B cell (primary cell): ENCODE measurements around the gene ADAMTS2. TPM values are rescaled to one million over a fixed set of nuclear protein-coding genes. Genes with fewer than 3 reads are reported as not detected.

Source experiments
- ATAC-seq: fragments of 200-7000 bp; cut with Tn5 transposase; one replicate; pipeline ENCODE4 v1.10.0; 2021; ENCODE audit warnings: low read depth, mild to moderate bottlenecking, moderate number of reproducible peaks, moderate library complexity
- CTCF ChIA-PET: fragments of 350-600 bp; sonication (Branson Sonifier 250); formaldehyde crosslinking; loops from one replicate; lab custom pipeline; 2021; ENCODE audit warnings: antibody characterized with exemption, inconsistent platforms; lab: Charles Lee
- POLR2A ChIA-PET: fragments of 350-600 bp; sonication (Branson Sonifier 250); formaldehyde crosslinking; loops from one replicate; lab custom pipeline; 2021; ENCODE audit warnings: antibody characterized with exemption; lab: Charles Lee
- DNase-seq: peaks from one replicate; pipeline ENCODE4 v3.0.0; 2013
- H2AFZ ChIP-seq: 2 replicates; pipeline ENCODE4 v1.6.1; 2012; ENCODE audit warnings: mild to moderate bottlenecking, low read depth, low read length; ENCODE audit not compliant: insufficient read depth, poor library complexity, severe bottlenecking
- H3K27ac ChIP-seq, 2 donors: 1 replicate in 1 of 2; 2 replicates in 1 of 2; pipeline ENCODE4 v1.5.1; 2012 to 2013; ENCODE audit warnings: low read length in 2 of 2, mild to moderate bottlenecking in 2 of 2, moderate library complexity in 1 of 2
- H3K27me3 ChIP-seq, 4 experiments: fragments of 200-600 bp in 1 of 4; sonication (generic) in 1 of 4; replicated peaks in 1 of 4; 1 replicate in 2 of 4; 2 replicates in 2 of 4; pipeline versions ENCODE4 v1.6.1 to v1.7.0; 2013 to 2016; ENCODE audit warnings: low read length in 3 of 4, mild to moderate bottlenecking in 2 of 4, mixed read lengths in 1 of 4, moderate library complexity in 1 of 4; ENCODE audit not compliant: insufficient read depth in 4 of 4, control insufficient read depth in 3 of 4; ENCODE audit errors: control extremely low read depth in 1 of 4
- H3K36me3 ChIP-seq, 2 experiments: replicated peaks in 1 of 2; 1 replicate in 1 of 2; 2 replicates in 1 of 2; pipeline versions ENCODE4 v1.6.1 to v1.7.1; 2013; ENCODE audit warnings: low read length in 1 of 2; ENCODE audit not compliant: insufficient read depth in 2 of 2, control insufficient read depth in 1 of 2; ENCODE audit errors: control extremely low read depth in 1 of 2, extremely low read depth in 1 of 2
- H3K4me1 ChIP-seq, 2 donors: fragments of 200-600 bp in 1 of 2; sonication (generic) in 1 of 2; 1 replicate in 1 of 2; 2 replicates in 1 of 2; pipeline versions ENCODE4 v1.5.1 to v1.6.1; 2013 to 2017; ENCODE audit warnings: low read length in 2 of 2; ENCODE audit not compliant: control insufficient read depth in 2 of 2, insufficient read depth in 2 of 2
- H3K4me2 ChIP-seq: replicated peaks from 2 replicates; pipeline ENCODE3; 2012; ENCODE audit warnings: mild to moderate bottlenecking, low read depth, low read length; ENCODE audit not compliant: poor library complexity, severe bottlenecking
- H3K4me3 ChIP-seq, 5 experiments: fragments of 200-600 bp in 1 of 5; sonication (generic) in 1 of 5; 1 replicate in 3 of 5; 2 replicates in 2 of 5; pipeline versions ENCODE4 v1.5.1 to v1.7.0; 2011 to 2016; ENCODE audit warnings: low read length in 4 of 5, mild to moderate bottlenecking in 4 of 5, low read depth in 2 of 5, control low read depth in 1 of 5, moderate library complexity in 1 of 5; ENCODE audit not compliant: insufficient read depth in 1 of 5; ENCODE audit errors: control extremely low read depth in 1 of 5, extremely low read depth in 1 of 5
- H3K79me2 ChIP-seq: fragments of 200-600 bp; sonication (generic); one replicate; pipeline ENCODE4 v1.6.0; 2016; ENCODE audit warnings: low read length; ENCODE audit not compliant: control insufficient read depth, insufficient read depth
- H3K9ac ChIP-seq: fragments of 200-600 bp; sonication (generic); 2 replicates; pipeline ENCODE4 v1.6.1; 2017; ENCODE audit warnings: mild to moderate bottlenecking, low read length, moderate library complexity
- H3K9me3 ChIP-seq, 3 donors: one replicate each; pipeline versions ENCODE4 v1.6.1 to v1.7.1; 2013; ENCODE audit warnings: low read length in 2 of 3; ENCODE audit not compliant: control insufficient read depth in 2 of 3, insufficient read depth in 1 of 3; ENCODE audit errors: control extremely low read depth in 1 of 3
- H4K20me1 ChIP-seq: 2 replicates; pipeline ENCODE4 v1.6.0; 2012; ENCODE audit warnings: mild to moderate bottlenecking, low read length; ENCODE audit not compliant: insufficient read depth, control insufficient read depth, poor library complexity, severe bottlenecking
- H3K27ac Mint-ChIP-seq: one replicate; pipeline ENCODE4 v1.8.0; 2021; ENCODE audit warnings: mixed read lengths
- H3K27me3 Mint-ChIP-seq: one replicate; pipeline ENCODE4 v1.8.0; 2021; ENCODE audit warnings: mixed read lengths
- H3K4me1 Mint-ChIP-seq: one replicate; pipeline ENCODE4 v1.8.0; 2021; ENCODE audit warnings: mixed read lengths
- H3K4me3 Mint-ChIP-seq: one replicate; pipeline ENCODE4 v1.8.0; 2021; ENCODE audit warnings: mixed read lengths
- H3K9me3 Mint-ChIP-seq: one replicate; pipeline ENCODE4 v1.8.0; 2022; ENCODE audit warnings: mixed read lengths; ENCODE audit not compliant: insufficient read depth
- CTCF ChIP-seq: fragments of 200-600 bp; IDR thresholded peaks from one replicate; pipeline ENCODE4 v1.8.0; 2022; ENCODE audit warnings: antibody characterized with exemption, mild to moderate bottlenecking
- EZH2 ChIP-seq: IDR thresholded peaks from 2 replicates; pipeline ENCODE4 v1.6.1; 2012; ENCODE audit warnings: borderline replicate concordance, low read depth, mild to moderate bottlenecking, moderate library complexity, low read length; ENCODE audit not compliant: insufficient read depth, poor library complexity, severe bottlenecking
- WGBS: methylation state at CpG from one replicate; pipeline ENCODE4 v1.1.5; 2013; ENCODE audit warnings: missing lambda C conversion rate; ENCODE audit not compliant: insufficient coverage; 5-methylcytosine and 5-hydroxymethylcytosine counted together
- intact Hi-C: fragments of 100-400 bp; cut with micrococcal nuclease; formaldehyde crosslinking; loops from one replicate; pipeline ENCODE4 v1.10.0; 2022
- polyA plus RNA-seq: library from polyadenylated mRNA; depleted of rRNA; stranded (reverse); fragments of >200 nt; gene quantifications from 2 replicates; pipeline ENCODE4 v1.2.3, GENCODE V29; 2012
- total RNA-seq, 2 donors: library from RNA; stranded (reverse); fragments of 120-200 nt in 1 of 2; gene quantifications; 1 replicate in 1 of 2; 2 replicates in 1 of 2; pipeline versions ENCODE4 v1.2.3 to v1.2.4, GENCODE V29; 2013 to 2022

The ADAMTS2 gene
- total and polyA plus RNA-seq, 2 donors (not counting 1 experiment from before 2014, with no cell fraction given): not detected

- TF ChIP-seq CTCF: no peak
- no peak for TF ChIP-seq EZH2
- Histone ChIP-seq H3K9ac (no peak overlapping the region), H3K79me2 (no peaks in the 10 kb centered on the region), H3K9me3 (peaks cover 0 to 18% (median 0%) of the 10 kb centered on the region in 3 donors), H2AFZ (no peak overlapping the region), H4K20me1 (no peaks in the 10 kb centered on the region), H3K36me3 (no peaks in the 10 kb centered on the region), H3K27ac (no peak overlapping the region), H3K4me3 (no peak overlapping the region), H3K27me3 (peaks cover 0 to 14% (median 1%) of the 10 kb centered on the region in 4 experiments), H3K4me1 (peaks cover 4 to 7% of the 10 kb centered on the region in 2 donors), H3K4me2 (no peak overlapping the region)
- intact Hi-C loops: no loop called here
- no peak for DNase-seq
- H3K27me3 Mint-ChIP-seq: peaks cover 8% of the 10 kb centered on the region
- peaks cover 3% of the 10 kb centered on the region for H3K4me1 Mint-ChIP-seq
- WGBS: 86% methylated on average over 18 of the region's 20 CpGs
- H3K27ac Mint-ChIP-seq: no peak overlapping the region
- ATAC-seq: no peak
- ChIA-PET POLR2A (interaction anchor here (0.6 kb wide), 1 partner anchor 455 kb away, joined by 6 read pairs; no protein-coding TSS in a partner anchor), CTCF (interaction anchor here (1.3 kb wide), 1 partner anchor 11 kb away, joined by 3 read pairs; no protein-coding TSS in a partner anchor)
- no peak overlapping the region for H3K4me3 Mint-ChIP-seq
- no peaks in the 10 kb centered on the region for H3K9me3 Mint-ChIP-seq
These were observed 173.2 kb downstream of the ADAMTS2 start for GRCh38 chr5:179171816-179172745.
